GM10266 (cell line): ENCODE measurements around the gene PCDH9.

Experiments used
- DNase-seq: peaks from one replicate; pipeline ENCODE4 v3.0.0; 2012; ENCODE audit errors: extremely low spot score
- CTCF ChIP-seq: IDR thresholded peaks from 2 replicates; pipeline ENCODE4 v1.5.1; 2012; ENCODE audit warnings: mild to moderate bottlenecking, low read depth; ENCODE audit not compliant: control insufficient read depth, insufficient read depth; ENCODE audit errors: missing control alignments

The PCDH9 gene

GRCh38 chr13:66981912-66982311 lies 248.2 kb downstream of the PCDH9 start:
- TF ChIP-seq CTCF: no peak
- DNase-seq: no peak

- DNase-seq: no peak
- TF ChIP-seq CTCF: no peak
Measured at GRCh38 chr13:66977161-66977560, 253.0 kb downstream of the PCDH9 start.

- DNase-seq: no peak
- no peak for TF ChIP-seq CTCF
Measured at GRCh38 chr13:66974889-66975288, 255.2 kb downstream of the PCDH9 start.

- DNase-seq: no peak
- TF ChIP-seq CTCF: no peak
Measured at GRCh38 chr13:66974174-66974573, 256.0 kb downstream of the PCDH9 start.

GRCh38 chr13:66972659-66973058 lies 257.5 kb downstream of the PCDH9 start:
- DNase-seq: no peak
- TF ChIP-seq CTCF: no peak

- DNase-seq: no peak
- TF ChIP-seq CTCF: no peak
Measured at GRCh38 chr13:66971004-66971403, 259.1 kb downstream of the PCDH9 start.

- no peak for DNase-seq
- TF ChIP-seq CTCF: no peak
Measured at GRCh38 chr13:66969291-66969690, 260.8 kb downstream of the PCDH9 start.
